Caco-2 (cell line): Measurements from ENCODE around the gene RHOH. TPM values are rescaled to one million over a fixed set of nuclear protein-coding genes. Genes with fewer than 3 reads are reported as not detected.

Experiments
- BruUV-seq: library from RNA; stranded (reverse); fragments of 400-500 nt; replicated peaks from 2 replicates; lab custom pipeline; 2021; lab: Mats Ljungman, UMichigan
- CTCF ChIA-PET: fragments of 300-600 bp; sonication (Branson Sonifier 250); formaldehyde crosslinking; loops from one replicate; lab custom pipeline; 2022; ENCODE audit warnings: antibody characterized with exemption; lab: Charles Lee
- POLR2A ChIA-PET: fragments of 300-600 bp; sonication (Branson Sonifier 250); formaldehyde crosslinking; loops from one replicate; lab custom pipeline; 2022; ENCODE audit warnings: antibody characterized with exemption; lab: Charles Lee
- DNase-seq, 2 experiments: peaks; one replicate each; pipeline versions ENCODE4 v3.0.0 to v3.0.0-alpha.2; 2020 to 2022
- H3K27me3 ChIP-seq: replicated peaks from 2 replicates; pipeline ENCODE4 v1.6.0; 2011; ENCODE audit warnings: low read length; ENCODE audit not compliant: control insufficient read depth, insufficient read depth
- H3K36me3 ChIP-seq: 2 replicates; pipeline ENCODE4 v1.5.1; 2011; ENCODE audit warnings: low read length; ENCODE audit not compliant: control insufficient read depth, insufficient read depth
- H3K4me1 ChIP-seq: fragments of 250-450 bp; sonication (Bioruptor Pico); 2 replicates; pipeline ENCODE4 v1.5.1; 2020; ENCODE audit warnings: mild to moderate bottlenecking
- H3K4me3 ChIP-seq: 2 replicates; pipeline ENCODE4 v1.5.1; 2011; ENCODE audit warnings: low read depth, mild to moderate bottlenecking, control low read depth, low read length
- H3K9me3 ChIP-seq: fragments of 250-450 bp; sonication (Bioruptor Pico); 2 replicates; pipeline ENCODE4 v1.5.1; 2020; ENCODE audit warnings: mild to moderate bottlenecking, moderate library complexity
- H3K27ac Mint-ChIP-seq: one replicate; pipeline ENCODE4 v1.8.0; 2022; ENCODE audit warnings: mixed read lengths; ENCODE audit not compliant: unreplicated experiment
- H3K27me3 Mint-ChIP-seq: one replicate; pipeline ENCODE4 v1.8.0; 2022; ENCODE audit warnings: mixed read lengths; ENCODE audit not compliant: insufficient read depth, unreplicated experiment
- H3K36me3 Mint-ChIP-seq: one replicate; pipeline ENCODE4 v1.8.0; 2022; ENCODE audit warnings: mild to moderate bottlenecking, mixed read lengths; ENCODE audit not compliant: insufficient read depth, unreplicated experiment
- H3K4me1 Mint-ChIP-seq: one replicate; pipeline ENCODE4 v1.8.0; 2022; ENCODE audit warnings: low read depth, mixed read lengths; ENCODE audit not compliant: unreplicated experiment
- H3K4me3 Mint-ChIP-seq: one replicate; pipeline ENCODE4 v1.8.0; 2022; ENCODE audit warnings: mild to moderate bottlenecking, moderate library complexity, mixed read lengths; ENCODE audit not compliant: unreplicated experiment
- H3K9me3 Mint-ChIP-seq: one replicate; pipeline ENCODE4 v1.8.0; 2022; ENCODE audit warnings: mixed read lengths; ENCODE audit not compliant: unreplicated experiment
- CTCF ChIP-seq, 2 experiments: fragments of 200-600 bp in 1 of 2; IDR thresholded peaks; 1 replicate in 1 of 2; 2 replicates in 1 of 2; pipeline versions ENCODE4 v1.5.1 to v1.8.0; 2011 to 2022; ENCODE audit warnings: antibody characterized with exemption in 1 of 2, control low read depth in 1 of 2, inconsistent platforms in 1 of 2, low read depth in 1 of 2, low read length in 1 of 2, mild to moderate bottlenecking in 1 of 2, moderate library complexity in 1 of 2; ENCODE audit not compliant: insufficient read depth in 1 of 2, severe bottlenecking in 1 of 2, unreplicated experiment in 1 of 2
- intact Hi-C: fragments of 100-400 bp; cut with micrococcal nuclease; formaldehyde crosslinking; loops from one replicate; pipeline ENCODE4 v1.10.0; 2022; ENCODE audit not compliant: unreplicated experiment
- total RNA-seq: library from RNA; stranded (reverse); gene quantifications from 2 replicates; pipeline ENCODE4 v1.2.3, GENCODE V29; 2022

RHOH gene
- total RNA-seq, 1 experiment from 2014 or later = not detected

GRCh38 chr4:40182954-40183353, 13.9 kb upstream of the RHOH start:
- no peak for TF ChIP-seq CTCF (IDR thresholded peaks at IDR 0.05; ENCODE audit: insufficient read depth in 1 of 2, low read depth in 1 of 2, low read length in 1 of 2, severe bottlenecking in 1 of 2, unreplicated experiment in 1 of 2)
- BruUV-seq = no TSS peak
- no peaks in the 10 kb centered on the region for H3K9me3 ChIP-seq
- H3K27me3 ChIP-seq = no peaks in the 10 kb centered on the region
- H3K36me3 Mint-ChIP-seq = no peaks in the 10 kb centered on the region
- POLR2A ChIA-PET = no interaction called here
- CTCF ChIA-PET = no interaction called here
- no peak overlapping the region for H3K4me3 ChIP-seq
- no peak overlapping the region for H3K27ac Mint-ChIP-seq
- no peak for DNase-seq
- no peaks in the 10 kb centered on the region for H3K27me3 Mint-ChIP-seq
- no peaks in the 10 kb centered on the region for H3K4me1 Mint-ChIP-seq
- H3K4me1 ChIP-seq = no peaks in the 10 kb centered on the region
- H3K4me3 Mint-ChIP-seq = no peak overlapping the region
- H3K36me3 ChIP-seq = no peaks in the 10 kb centered on the region
- intact Hi-C loops = no loop called here
- no peaks in the 10 kb centered on the region for H3K9me3 Mint-ChIP-seq

- no peak overlapping the region for H3K27ac Mint-ChIP-seq
- Histone ChIP-seq H3K27me3 (no peaks in the 10 kb centered on the region), H3K4me3 (no peak overlapping the region), H3K4me1 (no peaks in the 10 kb centered on the region), H3K36me3 (no peaks in the 10 kb centered on the region), H3K9me3 (no peaks in the 10 kb centered on the region)
- POLR2A ChIA-PET = no interaction called here
- no peaks in the 10 kb centered on the region for H3K36me3 Mint-ChIP-seq
- no peaks in the 10 kb centered on the region for H3K9me3 Mint-ChIP-seq
- no TSS peak for BruUV-seq
- no peaks in the 10 kb centered on the region for H3K4me1 Mint-ChIP-seq
- no peak for TF ChIP-seq CTCF (IDR thresholded peaks at IDR 0.05; ENCODE audit: insufficient read depth in 1 of 2, low read depth in 1 of 2, low read length in 1 of 2, severe bottlenecking in 1 of 2, unreplicated experiment in 1 of 2)
- CTCF ChIA-PET = no interaction called here
- H3K4me3 Mint-ChIP-seq = no peak overlapping the region
- intact Hi-C loops = no loop called here
- DNase-seq = no peak
- no peaks in the 10 kb centered on the region for H3K27me3 Mint-ChIP-seq
Measured at GRCh38 chr4:40183615-40184411, 13.0 kb upstream of the RHOH start.

- intact Hi-C loops = no loop called here
- no peak for TF ChIP-seq CTCF (IDR thresholded peaks at IDR 0.05; ENCODE audit: insufficient read depth in 1 of 2, low read depth in 1 of 2, low read length in 1 of 2, severe bottlenecking in 1 of 2, unreplicated experiment in 1 of 2)
- Histone ChIP-seq H3K4me3 (no peak overlapping the region), H3K4me1 (peaks cover 4% of the 10 kb centered on the region), H3K9me3 (no peaks in the 10 kb centered on the region), H3K36me3 (no peaks in the 10 kb centered on the region), H3K27me3 (no peaks in the 10 kb centered on the region)
- no peaks in the 10 kb centered on the region for H3K36me3 Mint-ChIP-seq
- H3K27me3 Mint-ChIP-seq = no peaks in the 10 kb centered on the region
- CTCF ChIA-PET = no interaction called here
- peaks cover 7% of the 10 kb centered on the region for H3K4me1 Mint-ChIP-seq
- POLR2A ChIA-PET = no interaction called here
- no peak overlapping the region for H3K4me3 Mint-ChIP-seq
- no peaks in the 10 kb centered on the region for H3K9me3 Mint-ChIP-seq
- no peak for DNase-seq
- BruUV-seq = no TSS peak
- H3K27ac Mint-ChIP-seq = no peak overlapping the region
Measured at GRCh38 chr4:40185830-40186664, 10.8 kb upstream of the RHOH start.
